GM19193 (cell line): ENCODE results near the gene WDR27.

Source experiments
- POLR2A ChIP-seq: IDR thresholded peaks from 4 replicates; pipeline ENCODE4 v1.6.1; 2011; ENCODE audit not compliant: insufficient read depth, insufficient read length; ENCODE audit errors: extremely low read depth

The WDR27 gene

DNA sequence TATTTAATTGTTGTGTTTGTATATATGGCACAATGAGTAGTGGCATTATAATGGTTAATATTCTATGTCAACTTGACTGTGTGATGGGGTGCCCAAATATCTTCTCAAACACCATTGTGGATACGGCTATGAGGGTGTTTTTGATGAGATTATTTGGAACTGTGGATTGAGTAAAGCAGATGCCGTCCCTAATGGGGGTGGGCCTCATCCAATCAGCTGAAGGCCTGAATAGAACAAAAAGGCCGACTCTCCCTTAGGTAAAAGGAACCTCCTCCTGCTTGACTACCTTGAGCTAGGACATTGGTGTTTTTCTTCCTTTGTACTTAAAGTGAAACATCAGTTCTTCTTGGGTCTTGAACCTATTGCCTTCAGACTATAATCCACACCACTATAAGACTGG is 207.8 kb downstream of the WDR27 start:
- no peak for TF ChIP-seq POLR2A

DNA sequence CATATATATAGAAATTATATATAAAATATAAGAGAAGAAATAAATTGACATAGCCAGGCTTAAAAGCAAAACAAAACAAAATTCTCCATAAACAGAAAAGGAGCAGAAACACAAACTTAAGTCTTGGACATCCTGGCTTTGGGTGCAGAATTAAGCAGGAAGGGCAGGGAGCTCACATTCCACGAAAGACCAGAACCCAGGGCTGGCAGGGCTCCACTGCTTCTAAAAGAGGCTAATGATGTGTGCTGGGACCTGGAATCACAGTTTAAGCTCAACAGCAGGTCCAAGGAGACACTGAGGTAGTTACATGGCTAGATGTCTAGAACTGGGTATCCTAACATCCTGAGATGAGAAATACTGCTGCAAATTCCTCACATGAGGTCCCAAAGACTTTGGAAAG is 210.3 kb downstream of the WDR27 start:
- TF ChIP-seq POLR2A, result no peak

DNA sequence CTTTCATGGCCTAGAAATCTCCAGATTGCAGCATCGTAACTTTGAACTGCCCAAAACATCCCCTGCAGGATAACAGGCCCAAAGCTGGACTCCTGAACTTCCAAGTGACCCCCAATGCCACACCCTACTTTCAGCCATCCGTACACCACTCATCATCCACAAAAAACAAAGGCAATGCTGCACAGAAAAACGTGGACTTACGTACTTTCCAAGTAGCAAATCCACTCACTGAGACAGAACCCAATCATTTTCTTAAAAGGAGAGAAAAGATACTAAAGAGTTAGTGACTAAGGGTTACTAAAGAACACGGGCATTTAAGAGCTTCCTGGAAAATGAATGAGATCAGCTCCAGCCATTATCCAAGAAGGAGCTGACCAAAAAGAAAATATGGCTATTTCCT is 211.0 kb downstream of the WDR27 start:
- no peak for TF ChIP-seq POLR2A

DNA sequence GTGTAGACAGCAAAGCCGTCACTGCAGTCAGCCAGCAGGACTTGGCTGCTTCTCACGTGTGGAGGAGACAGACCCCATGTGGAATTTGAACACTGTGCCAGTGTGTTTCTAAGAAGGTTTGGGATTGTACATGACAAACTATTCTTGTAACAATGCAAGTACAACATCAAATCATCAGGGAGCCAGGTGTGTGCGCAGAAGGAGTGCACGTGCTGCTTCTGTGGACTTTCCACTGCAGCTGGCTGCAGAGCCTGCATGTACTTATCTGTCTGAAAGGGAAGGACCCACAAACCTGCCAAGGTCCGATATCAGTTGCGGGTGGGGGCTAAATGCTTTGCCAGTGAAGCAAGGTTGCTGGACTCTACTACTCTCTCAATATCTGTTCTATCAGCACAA is 211.6 kb downstream of the WDR27 start:
- no peak for TF ChIP-seq POLR2A

DNA sequence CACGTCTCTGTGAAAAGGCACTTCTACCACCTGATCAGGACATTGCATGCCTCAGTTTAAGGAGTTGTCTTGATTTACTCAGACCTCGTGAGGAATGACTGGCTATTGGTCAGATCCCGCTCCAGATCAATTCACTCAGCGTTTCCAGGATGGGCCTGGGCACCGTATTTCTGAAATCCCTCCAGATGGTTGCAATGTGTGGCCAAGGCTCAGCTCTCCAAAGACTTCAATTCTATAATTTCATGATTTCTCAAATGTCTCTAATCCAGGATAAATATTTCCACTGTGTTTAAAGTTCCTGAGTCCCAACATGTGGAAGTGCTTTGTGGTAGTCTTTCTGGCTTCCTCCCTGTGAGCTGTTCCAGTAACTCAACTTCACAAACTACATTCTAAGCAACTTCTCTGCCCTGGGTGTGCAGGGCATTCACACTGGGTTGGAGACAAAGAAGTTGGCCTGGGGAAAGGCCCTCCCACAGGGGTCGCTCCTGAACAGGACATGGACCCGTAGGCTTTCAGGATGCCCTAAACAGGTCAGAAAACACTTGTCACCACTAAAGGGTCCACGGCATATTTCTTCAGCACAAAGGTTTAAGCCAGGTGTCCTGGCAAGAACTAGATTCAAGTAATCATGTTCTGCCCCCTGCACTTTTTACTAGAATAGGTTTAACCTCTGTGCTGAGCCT is 212.1 kb downstream of the WDR27 start:
- no peak for TF ChIP-seq POLR2A

DNA sequence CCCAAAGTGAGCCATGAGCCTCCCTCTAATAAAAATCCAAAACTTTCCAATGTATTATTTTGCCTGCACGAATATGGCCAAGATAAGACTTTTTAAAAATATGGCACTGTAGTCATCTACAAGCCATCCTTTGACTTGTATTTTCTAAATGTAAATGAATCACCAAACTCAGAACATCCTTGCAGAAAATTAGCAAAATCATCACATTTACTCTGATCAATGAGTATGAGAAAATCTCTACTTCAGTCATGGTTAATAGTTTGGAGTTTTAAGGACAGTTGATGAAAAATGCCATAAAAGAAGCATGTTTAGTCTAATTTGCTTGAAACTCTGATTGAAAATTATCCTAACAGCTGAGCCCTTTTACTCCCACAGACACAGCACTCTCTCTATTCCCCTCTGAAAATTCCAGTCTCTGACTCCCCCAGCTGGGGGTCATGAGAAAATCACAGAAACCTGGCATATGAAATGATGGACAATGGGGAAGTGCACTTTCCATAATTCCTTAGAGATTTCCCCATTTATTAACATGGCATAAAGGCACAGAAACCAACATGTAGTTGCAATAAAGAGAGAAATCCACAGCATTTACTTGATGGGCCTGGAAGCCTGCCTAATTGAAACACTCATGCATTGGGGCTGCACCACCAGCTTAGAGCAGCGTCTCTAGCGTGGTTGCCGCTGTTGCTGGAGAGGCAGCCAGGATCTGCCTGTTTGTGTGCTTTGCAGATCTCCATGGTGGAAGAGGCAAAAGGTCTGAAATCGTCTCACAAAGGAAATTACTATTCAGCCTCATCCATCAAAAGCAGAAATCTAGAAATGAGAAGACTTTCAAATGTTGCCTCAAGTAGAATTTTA is 214.0 kb downstream of the WDR27 start:
- TF ChIP-seq POLR2A, result no peak

DNA sequence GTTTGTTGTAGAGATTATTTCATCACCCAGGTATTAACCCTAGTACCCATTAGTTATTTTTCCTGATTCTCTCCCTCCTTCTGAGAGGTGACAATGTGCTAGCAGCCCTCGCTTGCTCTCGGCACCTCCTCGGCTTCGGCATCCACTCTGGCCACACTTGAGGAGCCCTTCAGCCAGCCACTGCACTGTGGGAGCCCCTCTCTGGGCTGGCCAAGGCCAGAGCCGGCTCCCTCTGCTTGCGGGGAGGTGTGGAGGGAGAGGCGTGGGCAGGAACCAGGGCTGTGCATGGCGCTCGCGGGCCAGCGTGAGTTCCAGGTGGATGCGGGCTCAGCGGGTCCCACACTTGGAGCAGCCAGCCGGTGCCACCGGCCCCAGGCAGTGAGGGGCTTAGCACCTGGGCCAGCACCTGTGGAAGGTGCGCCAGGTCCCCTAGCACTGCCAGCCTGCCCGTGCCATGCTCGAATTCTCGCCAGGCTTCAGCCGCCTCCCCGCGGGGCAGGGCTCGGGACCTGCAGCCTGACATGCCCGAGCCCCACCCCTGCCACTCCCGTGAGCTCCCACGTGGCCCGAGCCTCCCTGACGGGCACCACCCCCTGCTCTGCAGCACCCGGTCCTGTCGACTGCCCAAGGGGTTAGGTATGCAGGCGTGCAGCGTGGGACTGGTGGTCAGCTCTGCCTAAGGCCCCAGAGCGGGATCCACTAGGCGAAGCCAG is 221.9 kb downstream of the WDR27 start:
- TF ChIP-seq POLR2A, result no peak

DNA sequence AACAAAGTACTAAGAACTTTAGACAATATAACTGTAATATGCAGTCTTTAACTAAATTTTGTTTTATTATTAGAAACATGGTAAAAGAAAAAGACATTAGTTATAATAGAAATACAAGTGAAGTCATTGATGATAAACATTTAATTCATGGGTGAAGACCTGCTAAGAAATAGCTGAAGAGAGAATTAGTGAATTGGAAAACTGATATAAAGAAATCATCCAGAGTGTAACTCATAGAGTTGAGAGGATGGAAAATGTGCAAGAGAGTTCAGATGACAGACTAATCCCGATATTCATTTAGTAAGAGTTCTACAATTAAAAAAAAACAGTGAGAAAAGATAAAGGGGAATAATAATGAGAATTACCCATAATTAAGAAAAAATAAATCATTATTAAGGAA is 227.5 kb downstream of the WDR27 start:
- TF ChIP-seq POLR2A, result no peak

DNA sequence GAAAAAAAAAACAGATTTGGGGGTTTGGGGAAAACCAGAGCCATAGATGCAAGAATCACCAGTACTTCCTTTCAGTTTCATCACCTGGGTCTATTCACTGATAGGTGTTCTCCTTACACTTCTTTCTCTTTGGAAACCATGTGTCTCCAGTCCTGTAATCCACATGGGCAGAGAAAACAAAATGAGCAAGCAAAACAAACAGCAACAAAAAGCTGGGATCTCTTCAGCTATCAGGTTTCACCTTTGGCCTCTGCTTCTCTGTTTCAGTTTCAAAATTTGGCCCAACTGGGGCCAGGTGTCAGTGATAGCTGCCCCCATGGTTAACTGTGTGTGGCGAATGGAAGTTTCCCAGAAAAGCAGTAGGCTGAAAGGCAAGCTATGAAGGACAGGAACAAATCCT is 228.2 kb downstream of the WDR27 start:
- TF ChIP-seq POLR2A, result no peak

DNA sequence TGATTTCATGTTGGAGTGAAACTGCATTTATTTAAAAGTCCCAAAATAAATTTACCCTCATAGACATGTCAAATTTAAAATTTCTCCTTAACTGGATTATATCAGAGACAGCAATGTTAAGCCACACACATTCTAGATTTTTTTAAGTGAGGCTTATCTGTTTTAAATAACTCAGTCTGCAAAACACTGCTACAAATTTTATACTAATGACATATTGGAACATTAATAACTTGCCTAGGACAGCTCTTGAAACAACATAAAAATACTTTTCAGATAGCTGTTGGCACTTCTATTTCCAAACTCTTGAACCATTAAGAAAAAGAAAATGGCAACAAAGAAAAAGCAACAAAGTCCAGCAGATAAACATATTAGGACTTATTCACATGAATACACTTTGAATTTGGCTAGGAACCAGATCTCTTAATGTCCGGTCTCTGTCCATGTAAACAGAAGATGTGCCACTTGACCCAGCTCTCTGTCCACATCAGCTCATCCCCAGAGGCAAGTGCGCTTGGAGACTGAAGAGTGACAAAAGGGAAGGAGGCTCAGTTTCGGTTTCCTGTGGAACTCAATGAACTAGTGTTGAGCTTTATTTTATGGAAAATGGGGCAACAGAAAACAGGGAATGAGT is 228.9 kb downstream of the WDR27 start:
- TF ChIP-seq POLR2A, result no peak

DNA sequence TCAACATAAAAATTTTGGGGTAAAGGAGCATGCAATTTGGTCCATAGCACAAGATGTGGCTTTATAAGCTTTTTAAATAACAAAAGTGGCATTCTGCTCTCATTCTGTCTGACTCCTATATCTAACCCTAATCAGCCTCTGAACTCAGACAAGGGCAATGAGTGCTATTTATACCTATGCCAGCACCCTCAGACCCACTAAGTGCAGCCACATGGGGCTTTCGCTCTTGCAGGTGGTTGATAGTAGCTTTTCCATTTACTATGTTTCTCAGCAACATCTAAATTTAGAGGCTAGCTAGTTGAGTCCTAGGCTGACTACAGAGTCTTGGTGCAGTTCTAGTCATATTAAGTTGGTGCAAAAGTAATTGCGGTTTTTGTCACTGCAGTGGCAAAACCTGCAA is 231.0 kb downstream of the WDR27 start:
- TF ChIP-seq POLR2A, result no peak

DNA sequence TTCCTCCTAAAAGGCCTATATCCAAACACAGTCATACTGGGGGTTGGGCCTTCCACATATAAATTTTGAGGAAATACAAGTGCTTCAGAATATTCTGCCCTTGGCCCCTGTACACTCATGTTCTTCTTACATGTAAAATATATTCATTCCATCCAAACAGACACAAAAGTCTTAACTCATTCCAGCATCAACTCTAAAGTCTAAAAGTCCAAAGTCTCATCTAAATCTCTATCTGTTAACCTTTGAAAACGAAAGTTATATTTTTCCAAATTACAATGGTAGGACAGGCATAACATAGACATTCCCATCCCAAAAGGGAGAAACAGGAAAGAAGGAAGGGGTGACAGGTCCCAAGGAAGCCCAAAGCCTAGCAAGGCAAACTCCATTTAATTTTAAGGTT is 232.8 kb downstream of the WDR27 start:
- no peak for TF ChIP-seq POLR2A

DNA sequence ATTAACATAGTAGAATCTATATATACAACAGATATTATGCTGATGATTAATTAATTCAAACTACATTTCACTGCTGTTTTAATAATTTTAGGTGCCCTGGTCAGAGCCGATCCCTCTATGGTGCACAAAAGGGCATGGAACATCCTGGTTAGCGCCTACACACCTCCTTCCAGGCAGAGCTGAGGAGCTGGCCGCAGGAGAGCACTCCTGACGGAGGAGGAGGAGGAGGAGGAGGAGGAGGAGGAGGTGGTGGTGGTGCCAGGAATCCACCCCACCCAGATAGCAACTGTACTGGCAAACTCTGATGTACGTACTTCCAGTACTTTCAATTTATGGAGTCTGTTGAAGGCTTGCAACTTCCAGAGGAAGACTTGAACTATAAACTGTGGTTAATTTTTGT is 244.1 kb downstream of the WDR27 start:
- no peak for TF ChIP-seq POLR2A

DNA sequence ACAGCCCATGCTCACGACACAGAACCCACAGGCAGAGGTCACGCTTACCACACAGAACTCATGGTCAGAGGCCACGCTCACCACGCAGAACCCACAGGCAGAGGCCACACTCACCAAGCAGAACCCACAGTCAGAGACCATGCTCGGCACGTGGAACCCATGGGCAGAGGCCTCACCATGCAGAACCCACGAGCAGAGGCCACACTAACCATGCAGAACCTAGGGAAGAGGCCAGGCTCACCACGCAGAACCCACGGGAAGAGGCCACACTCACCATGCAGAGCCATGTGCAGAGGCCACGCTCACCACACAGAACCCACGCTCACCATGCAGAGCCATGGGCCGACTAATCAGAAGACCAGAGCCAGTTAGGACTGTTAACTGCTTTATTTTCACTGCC is 245.0 kb downstream of the WDR27 start:
- TF ChIP-seq POLR2A, result no peak

DNA sequence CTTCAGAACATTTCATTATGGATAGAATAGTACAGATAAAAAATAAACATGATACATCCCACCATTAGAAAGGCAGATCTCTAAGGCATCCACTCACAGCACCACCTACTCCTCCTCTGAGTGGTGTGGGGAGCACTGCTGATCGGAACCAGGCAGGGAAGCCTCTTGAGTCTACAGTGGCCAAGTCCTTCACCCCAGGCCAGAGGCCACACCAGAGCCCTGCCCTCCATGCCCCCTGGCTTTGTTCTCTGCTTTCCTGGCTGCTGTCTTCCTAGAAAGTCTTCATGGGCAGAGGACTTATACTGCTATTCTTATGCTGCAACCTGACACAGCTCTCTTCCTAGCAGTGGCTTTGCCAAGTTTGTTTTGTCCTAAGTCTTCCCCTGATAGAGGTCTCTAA is 246.4 kb downstream of the WDR27 start:
- no peak for TF ChIP-seq POLR2A
